HG02943 (cell line): ENCODE measurements around the gene IL20RA.

Source experiments
- ATAC-seq: cut with Tn5 transposase; IDR thresholded peaks from one replicate; pipeline ENCODE4 v1.9.1; 2021; ENCODE audit warnings: mild to moderate bottlenecking, low read depth, moderate library complexity; ENCODE audit not compliant: unreplicated experiment

The IL20RA gene

DNA sequence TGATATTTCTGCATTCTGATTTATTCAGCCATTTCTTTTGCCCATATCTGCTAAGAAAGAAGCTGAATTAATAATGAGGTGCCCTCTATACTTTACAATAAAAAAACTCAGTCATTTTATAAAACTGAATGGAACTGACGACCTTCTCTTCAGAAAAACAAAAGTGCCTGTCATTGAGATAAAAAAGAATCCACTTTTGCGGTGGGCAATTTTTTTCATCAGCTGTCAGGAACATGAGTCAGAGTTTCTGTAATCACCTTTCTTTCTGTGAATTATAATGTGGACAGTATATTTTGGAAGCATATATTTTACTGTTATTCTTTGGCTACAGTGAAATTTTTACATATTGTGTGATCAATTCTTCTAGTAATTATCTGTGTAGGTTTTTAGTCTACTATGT lies 33.4 kb downstream of the IL20RA start:
- ATAC-seq = no peak

- ATAC-seq = no peak
Observed at GRCh38 chr6:137010128-137010718, 34.5 kb downstream of the IL20RA start.

DNA sequence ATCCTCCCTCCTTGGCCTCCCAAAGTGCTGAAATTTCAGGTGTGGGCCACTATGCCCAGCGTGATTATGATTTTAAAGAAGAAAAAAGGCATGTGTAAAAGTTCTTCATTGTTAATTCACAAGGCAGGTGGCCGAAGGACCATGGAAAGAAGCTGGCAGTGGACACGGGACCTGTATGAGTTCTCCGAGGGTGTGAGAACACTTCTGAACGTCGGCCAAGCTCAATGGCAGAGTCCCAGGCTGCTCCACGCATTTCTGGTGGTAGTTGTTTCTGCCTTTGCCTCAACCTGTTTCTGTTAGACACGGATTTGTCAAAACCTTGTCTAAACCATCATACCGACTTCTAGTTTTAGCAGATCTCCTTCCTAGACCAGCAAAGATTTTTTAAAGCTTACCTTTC lies 36.6 kb downstream of the IL20RA start:
- ATAC-seq = no peak

DNA sequence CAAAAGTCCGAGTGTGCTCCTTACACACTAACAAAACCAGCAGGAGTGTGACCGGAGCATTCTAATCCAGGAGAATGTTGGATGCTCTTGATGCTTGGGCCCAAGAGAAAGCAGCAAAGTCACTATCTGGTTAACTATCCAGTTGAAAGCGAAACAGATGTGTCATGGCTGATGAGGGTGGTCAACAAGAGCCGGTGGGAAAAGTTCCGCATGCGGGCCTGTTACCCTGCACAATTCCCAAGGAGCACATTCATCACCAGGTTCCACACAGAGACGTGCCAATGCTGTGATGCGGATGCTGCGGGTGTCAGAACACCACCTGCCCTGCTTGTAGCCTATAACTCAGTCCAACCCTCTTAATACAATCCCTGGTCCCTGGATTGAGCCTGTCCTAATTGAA lies 38.7 kb downstream of the IL20RA start:
- no peak for ATAC-seq

- ATAC-seq = no peak
Observed at GRCh38 chr6:137005073-137005472, 39.7 kb downstream of the IL20RA start.

- ATAC-seq = no peak
Observed at GRCh38 chr6:137002505-137002904, 42.3 kb downstream of the IL20RA start.

DNA sequence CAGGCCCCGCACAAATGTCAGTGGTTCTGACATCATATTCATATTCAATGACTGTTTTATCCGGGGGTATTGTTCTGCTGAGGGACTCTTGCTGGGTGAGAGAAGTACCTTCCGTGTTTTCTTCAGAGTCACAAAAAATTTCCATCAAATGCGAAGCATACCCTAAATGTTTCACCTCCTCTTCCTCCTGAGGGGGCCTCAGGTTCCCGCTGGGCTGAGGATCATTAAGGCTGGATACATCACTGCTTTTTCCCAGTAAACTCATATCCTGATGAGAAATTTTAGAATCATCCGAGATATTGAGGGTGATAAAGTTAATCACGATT lies 42.8 kb downstream of the IL20RA start:
- no peak for ATAC-seq

DNA sequence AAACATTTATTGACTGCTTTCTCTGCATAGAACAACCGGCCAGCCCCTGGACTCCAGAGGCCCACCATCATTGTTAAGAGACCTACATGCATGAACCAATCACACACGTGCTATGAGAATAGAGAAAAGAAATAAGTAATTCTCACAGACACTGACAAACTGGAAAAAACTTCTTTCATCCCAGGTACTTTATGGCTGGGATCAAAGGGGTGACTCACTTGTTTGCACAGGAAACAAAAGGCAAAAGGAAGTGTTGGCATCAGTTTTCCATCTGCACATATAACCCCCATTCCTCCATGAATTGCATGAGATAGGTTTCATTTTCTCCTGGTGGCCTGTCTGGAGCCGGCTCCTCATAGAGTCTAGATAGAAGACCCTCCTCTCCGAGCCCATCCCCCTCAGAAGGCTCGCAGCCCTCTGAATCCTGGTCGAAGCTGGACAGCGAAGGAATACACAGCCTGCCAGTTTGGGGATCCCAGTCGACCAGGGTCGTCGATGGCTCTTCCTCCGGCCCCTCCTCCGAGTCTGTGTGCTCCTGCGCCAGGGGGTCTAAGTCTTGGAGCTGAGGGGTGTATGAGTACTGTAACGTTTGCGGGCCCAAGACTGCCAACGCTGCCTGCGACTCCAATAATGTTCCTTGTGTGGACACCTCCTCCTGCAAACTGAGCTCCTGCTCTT lies 43.3 kb downstream of the IL20RA start:
- no peak for ATAC-seq

DNA sequence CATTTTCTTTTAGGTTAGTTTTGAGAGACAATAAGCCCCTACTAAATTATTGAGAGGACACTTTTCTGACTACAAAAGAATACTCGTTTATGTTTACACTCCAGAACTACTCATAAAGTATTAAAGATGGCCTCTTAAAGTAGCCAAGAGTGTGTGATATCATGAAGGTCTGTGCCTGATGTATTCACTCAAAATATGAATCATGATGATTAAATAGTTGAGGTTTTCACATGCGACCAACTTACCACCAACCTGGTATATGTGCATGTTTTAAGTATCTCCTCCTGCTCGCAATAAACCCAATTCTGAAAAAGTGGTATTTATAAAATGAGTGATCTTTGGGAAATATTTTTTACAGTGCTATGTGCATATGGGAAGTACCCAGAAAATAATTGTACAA lies 43.9 kb downstream of the IL20RA start:
- ATAC-seq = no peak

DNA sequence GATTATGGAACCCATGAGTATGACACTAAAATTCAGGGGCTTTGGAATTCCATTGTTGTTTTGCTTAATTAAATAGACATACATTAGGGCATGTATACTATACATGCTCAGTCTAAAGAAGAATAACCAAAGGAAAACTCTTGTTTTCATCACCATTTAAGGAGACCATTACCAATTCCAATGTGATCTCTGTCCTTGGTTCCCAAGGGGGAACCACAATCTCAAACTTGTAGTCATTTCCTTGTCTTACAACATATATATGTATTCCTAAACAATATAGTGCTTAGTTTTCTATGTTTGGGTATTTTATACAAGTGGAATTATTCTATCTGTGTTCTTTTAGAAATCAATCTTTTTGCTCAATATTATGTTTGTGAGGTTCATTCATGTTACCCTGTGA lies 49.2 kb downstream of the IL20RA start:
- ATAC-seq = no peak

DNA sequence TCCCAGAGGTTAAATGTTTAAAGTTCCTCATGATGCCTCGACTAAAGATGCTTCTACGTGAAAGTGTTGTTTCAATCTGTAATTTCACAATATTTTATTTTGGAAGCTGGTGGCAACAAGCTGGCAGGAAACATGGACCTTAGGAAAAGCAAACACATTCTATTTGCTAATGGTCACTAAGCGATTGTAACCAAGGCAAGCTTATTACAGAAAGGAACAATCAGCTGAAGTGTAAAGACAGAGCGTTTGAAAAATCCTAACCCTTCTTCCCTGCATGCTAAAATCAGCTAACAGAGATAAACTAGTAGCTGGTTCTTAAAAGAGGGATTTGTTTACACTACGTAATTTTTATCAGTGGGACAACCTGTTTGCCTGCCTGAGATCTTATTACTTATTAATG lies 50.0 kb downstream of the IL20RA start:
- no peak for ATAC-seq

DNA sequence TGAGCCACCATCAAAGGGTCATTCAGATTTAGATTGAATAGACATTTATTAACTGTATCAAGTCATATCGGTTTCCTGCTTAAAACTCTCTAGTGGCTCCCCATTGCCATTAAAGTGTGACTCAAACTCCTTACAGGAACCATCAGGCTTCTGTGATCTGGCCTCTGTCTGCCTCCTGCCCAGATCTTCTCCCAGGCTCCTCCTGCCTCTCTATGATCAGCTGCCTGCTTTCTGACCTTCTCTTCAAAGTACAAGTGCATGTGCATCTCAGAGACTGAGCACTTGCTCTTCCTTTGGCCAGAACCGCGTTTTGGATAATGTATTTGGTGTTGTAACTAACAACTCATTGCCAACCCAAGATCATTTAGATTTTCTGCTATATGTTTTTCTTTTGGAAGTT lies 52.7 kb downstream of the IL20RA start:
- ATAC-seq = no peak

GRCh38 chr6:136991646-136992045 lies 53.1 kb downstream of the IL20RA start:
- ATAC-seq = no peak

DNA sequence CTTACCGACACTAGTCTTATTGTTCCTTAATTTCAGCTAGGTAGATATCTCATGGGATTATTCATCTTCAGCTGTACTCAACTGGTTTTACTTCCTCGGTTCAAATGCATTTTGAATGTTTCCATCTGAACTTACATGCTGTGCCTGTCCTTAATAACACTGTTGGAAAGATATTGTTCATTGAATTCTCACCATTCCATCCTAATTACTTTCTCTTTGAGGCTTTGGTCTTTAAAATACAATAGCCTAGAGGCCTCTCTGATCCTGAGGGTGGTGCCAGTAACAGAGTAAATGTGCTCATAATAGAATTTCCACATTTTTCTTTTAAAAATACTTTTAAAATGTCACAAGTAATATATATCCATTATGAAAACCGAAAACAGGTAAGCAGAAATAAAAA lies 54.0 kb downstream of the IL20RA start:
- no peak for ATAC-seq

DNA sequence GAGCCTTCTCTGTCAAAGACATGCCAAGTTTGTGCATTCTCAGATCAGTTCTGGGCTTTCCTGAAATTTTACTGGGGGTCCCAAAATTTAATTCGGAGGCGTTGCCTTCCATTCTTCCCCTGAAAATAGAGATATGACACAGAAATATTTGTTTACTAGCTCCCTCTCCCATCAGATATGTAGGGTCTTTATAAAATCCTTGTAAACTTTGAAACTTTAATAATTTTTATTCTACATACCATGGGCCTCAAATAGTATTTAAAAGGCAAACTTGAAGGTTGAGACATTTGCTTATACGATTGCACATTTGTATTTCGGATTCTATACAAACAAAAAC lies 54.6 kb downstream of the IL20RA start:
- no peak for ATAC-seq

DNA sequence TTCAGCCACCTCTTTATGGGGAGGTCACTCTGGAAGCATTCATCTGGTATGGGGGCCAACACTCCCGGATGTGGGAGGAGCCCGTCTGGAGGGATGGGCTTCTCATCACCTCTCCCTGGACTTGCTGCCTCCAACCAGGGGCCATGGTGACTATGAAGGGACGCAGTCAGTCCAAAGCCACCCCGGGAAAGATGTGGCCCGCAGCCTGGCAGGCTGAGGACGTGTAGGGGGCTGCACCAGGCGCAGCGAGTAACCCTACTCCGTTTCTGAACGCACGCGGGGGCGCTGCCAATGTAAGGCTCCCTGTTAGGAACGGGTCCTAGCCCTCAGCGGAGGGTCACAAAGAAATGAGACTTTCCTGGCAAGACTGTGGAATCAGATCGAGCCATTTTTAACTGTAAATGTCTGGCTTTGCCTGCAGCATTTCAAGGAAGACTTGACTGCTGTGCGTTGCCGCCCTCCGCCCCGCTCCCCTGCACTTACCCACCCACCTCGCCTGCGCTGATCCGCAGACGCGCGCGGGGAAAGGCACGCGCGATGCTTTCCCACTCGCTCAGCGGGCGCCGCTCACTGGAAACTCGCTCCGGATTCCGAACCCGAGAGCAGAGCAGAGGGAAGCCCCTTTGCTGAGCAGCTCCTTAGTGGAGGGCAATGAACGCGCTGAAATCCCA lies 55.1 kb downstream of the IL20RA start:
- ATAC-seq = no peak

- ATAC-seq = no peak
Observed at GRCh38 chr6:136987526-136987925, 57.2 kb downstream of the IL20RA start.

- ATAC-seq = no peak
Observed at GRCh38 chr6:136985502-136985901, 59.3 kb downstream of the IL20RA start.

DNA sequence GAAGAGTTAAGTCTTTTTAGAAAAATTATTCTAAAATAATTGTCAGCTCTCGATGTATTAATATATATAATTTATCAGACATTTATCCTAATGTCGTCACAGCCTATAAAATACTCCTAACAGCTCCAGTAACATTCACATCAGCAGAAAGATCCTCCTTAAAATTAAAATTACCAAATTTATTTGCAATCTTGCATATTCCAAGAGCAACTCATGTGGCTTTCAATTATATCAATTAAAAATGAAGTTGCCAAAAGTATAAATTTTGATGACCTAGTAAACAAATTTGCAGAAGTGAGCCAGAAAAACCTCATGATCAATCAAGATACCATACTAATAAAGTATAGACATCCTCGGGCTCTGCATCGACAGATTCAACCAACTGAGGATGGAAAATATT lies 60.2 kb downstream of the IL20RA start:
- no peak for ATAC-seq

- ATAC-seq = no peak
Observed at GRCh38 chr6:136983687-136984086, 61.1 kb downstream of the IL20RA start.

GRCh38 chr6:136982928-136983327 lies 61.8 kb downstream of the IL20RA start:
- ATAC-seq = no peak

- no peak for ATAC-seq
Observed at GRCh38 chr6:136980070-136980469, 64.7 kb downstream of the IL20RA start.
